ENCODE results near the gene CMTM7.
"Not testable (repeated sequence)": the region's sequence is repeated elsewhere in the genome, so short reads cannot be mapped to it uniquely, and the experiment has no call there.

DNA sequence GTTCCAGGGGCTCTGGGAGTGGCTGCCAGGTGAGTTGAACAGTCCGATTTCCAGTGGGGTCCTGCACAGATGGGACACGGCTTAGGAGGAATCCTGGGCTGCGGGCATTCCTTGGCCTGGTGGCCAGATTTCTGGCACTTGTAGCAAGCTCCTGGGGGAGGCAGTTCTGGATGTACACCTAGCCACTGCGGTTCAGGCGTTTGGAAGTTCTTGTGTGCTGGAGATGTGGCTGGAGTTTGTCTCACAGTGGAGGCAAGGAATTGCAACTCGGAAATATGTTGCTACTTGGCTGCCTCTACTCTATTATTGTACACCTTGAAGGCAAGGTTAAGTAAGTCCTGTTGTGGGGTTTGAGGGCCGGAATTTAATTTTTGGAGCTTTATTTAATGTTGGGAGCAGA, 73.1 kb downstream of the CMTM7 start:
- TF ChIP-seq, protein P1, sequence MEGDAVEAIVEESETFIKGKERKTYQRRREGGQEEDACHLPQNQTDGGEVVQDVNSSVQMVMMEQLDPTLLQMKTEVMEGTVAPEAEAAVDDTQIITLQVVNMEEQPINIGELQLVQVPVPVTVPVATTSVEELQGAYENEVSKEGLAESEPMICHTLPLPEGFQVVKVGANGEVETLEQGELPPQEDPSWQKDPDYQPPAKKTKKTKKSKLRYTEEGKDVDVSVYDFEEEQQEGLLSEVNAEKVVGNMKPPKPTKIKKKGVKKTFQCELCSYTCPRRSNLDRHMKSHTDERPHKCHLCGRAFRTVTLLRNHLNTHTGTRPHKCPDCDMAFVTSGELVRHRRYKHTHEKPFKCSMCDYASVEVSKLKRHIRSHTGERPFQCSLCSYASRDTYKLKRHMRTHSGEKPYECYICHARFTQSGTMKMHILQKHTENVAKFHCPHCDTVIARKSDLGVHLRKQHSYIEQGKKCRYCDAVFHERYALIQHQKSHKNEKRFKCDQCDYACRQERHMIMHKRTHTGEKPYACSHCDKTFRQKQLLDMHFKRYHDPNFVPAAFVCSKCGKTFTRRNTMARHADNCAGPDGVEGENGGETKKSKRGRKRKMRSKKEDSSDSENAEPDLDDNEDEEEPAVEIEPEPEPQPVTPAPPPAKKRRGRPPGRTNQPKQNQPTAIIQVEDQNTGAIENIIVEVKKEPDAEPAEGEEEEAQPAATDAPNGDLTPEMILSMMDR (IDR thresholded peaks at IDR 0.05), result not testable (repeated sequence)
- TF ChIP-seq POLR2A (IDR thresholded peaks at IDR 0.05), result not testable (repeated sequence)
